GM19438 (cell line): ENCODE data around the gene OLFM2.
"Not testable (repeated sequence)": the region's sequence is repeated elsewhere in the genome, so short reads cannot be mapped to it uniquely, and the experiment has no call there.

ENCODE experiments used
- ATAC-seq: cut with Tn5 transposase; IDR thresholded peaks from one replicate; pipeline ENCODE4 v1.9.1; 2021; ENCODE audit warnings: low read depth; ENCODE audit not compliant: unreplicated experiment

The OLFM2 gene

GRCh38 chr19:9839415-9839814, 96.9 kb downstream of the OLFM2 start:
- ATAC-seq, result no peak

DNA sequence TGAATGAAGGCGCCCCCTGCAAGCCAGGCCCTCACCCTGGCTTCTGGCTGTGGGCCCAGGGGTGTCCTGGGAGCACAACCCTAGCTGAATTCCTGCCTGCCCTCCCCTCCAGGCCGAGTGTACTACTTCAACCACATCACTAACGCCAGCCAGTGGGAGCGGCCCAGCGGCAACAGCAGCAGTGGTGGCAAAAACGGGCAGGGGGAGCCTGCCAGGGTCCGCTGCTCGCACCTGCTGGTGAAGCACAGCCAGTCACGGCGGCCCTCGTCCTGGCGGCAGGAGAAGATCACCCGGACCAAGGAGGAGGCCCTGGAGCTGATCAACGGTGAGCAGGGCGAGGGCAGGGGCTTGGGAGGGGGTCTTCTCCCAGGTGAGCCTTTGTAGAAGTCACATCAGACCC, 98.0 kb downstream of the OLFM2 start:
- ATAC-seq, result no peak

- no peak for ATAC-seq
Measured at GRCh38 chr19:9836021-9836420, 100.3 kb downstream of the OLFM2 start.

- peak; percentile 3 for ATAC-seq
Measured at GRCh38 chr19:9835507-9835949, 100.8 kb downstream of the OLFM2 start.

DNA sequence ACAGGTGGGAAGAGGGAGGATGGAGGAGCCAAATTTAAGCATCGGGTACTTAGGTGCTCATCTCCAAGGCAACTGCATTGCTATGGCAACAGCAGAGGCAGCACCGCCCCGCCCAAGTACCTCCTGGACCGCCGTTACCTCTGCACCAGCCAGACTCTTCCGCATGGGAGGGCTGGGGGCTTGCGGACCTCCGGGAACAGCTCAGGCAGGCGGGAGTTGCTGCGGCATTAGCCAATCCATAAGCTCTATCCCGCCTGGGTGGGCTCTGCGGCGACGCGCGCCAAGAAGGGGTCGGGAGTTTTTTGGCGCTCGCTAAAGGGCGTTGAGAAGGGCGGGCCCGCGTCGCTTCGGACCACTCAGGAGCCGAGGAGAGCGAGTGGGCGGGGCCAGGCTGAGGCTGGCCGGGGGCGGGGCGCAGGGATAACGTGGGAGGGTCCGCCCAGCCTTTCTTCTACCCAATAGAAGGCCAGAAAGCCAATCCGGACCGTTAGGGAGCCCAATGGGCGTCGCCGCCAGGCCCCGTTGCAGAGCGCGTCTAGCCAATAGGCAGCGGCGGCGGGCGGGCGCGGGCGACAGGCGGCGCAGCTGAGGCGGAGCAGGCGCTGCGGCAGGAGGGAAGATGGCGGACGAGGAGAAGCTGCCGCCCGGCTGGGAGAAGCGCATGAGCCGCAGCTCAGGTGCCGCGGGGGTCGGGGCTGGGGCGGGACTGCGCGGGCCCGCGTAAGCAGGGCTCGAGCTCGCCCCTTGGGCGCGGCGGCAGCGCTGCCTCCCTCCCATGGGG, 101.4 kb downstream of the OLFM2 start, which contains the start of gene PIN1:
Gene PIN1 (plus strand): TSS at position 593 of the 781 bp plus-strand sequence. CDS start 27 bp downstream, at position 620.
- peak; percentile 90 for ATAC-seq

DNA sequence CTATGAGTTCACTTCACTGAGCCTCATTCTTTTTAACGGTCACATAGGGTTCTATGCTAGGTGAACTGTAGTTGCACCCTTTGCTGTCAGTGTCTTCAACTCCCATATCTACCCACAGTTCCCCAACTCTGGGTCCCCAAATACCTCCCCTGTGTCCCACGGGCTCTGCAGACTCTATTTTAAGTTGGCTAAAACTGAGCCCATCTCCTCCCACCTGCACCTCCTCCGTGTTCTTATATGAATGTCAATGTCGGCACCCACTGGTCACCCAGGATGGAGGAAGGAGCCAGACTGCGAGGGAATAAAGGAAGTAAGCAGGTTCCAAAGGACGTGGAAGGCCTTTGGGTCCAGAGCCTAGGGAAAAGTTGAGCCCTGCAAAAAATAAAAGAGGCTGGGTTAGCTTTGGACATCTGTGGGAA, 102.0 kb downstream of the OLFM2 start:
- ATAC-seq, result no peak

DNA sequence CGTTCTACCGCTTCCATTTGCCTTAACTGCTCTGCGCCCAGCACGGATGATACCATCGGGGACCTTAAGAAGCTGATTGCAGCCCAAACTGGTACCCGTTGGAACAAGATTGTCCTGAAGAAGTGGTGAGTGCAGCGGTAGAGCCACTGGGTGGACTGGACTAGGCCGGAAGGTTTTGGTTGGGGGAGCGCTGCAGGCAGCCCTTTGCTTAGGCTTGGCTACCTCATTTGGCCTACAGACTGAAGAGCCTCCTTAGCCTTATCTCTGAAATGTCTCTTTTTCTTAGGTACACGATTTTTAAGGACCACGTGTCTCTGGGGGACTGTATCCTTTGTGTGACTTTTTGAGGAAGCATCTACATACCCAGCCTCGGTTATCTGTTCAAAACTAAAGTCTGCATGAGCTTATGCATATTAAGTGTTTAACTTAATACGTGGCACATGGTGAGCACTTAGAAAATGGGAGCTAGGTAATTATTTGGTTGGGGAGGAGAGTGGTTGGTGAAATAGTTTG, 107.7 kb downstream of the OLFM2 start:
- ATAC-seq, result no peak

GRCh38 chr19:9827289-9828238, 108.8 kb downstream of the OLFM2 start, which contains the start of gene UBL5:
UBL5 (plus strand) TSS chr19:9827918; CDS start chr19:9828338, 420 bp downstream.
- ATAC-seq, result peak; percentile 84

DNA sequence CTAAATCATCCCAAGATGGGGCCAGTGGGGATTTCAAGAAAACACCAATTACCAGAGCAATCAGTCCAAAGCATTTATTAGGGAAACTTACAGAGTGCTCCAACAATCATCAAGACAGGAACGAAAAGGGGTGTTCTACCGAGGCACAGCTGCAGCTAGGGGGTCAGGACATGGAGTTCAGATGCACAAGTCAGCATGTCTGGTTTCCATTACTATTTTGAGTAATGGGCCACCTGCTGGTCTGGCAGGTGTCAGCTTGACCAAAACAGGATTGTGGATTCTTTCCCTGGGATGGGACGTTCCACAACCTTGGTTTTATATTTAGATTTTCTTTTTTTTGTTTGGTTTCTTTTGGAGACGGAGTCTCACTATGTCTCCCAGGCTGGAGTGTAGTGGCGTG, 112.5 kb downstream of the OLFM2 start:
- no peak for ATAC-seq

DNA sequence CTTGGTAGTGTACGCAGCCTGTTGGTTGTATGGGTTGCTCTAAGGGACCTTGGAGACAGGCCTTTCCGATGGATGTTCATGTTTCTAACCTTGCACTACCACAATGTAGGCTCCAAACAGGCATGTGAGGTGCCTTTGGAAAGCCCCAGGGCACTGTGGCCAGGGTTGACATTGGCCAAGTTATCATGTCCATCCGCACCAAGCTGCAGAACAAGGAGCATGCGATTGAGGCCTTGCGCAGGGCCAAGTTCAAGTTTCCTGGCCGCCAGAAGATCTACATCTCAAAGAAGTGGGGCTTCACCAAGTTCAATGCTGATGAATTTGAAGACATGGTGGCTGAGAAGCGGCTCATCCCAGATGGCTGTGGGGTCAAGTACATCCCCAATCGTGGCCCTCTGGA, 116.3 kb downstream of the OLFM2 start:
- not testable (repeated sequence) for ATAC-seq

DNA sequence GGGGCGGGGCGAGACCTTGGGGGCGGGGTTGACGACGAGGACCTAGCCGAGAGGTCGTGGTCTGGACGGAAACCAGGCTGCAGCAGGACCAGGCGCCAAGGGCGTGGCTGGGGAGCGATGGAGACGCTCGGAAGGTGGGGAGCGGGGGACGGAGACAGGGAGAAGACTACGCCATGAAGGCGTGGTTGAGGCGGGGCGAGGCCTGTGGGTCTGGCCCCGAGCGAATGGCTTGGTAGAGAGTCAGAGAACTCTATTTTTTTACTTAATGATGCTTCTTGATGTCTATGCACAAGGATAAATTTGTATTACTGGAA, 116.8 kb downstream of the OLFM2 start:
- no peak for ATAC-seq

DNA sequence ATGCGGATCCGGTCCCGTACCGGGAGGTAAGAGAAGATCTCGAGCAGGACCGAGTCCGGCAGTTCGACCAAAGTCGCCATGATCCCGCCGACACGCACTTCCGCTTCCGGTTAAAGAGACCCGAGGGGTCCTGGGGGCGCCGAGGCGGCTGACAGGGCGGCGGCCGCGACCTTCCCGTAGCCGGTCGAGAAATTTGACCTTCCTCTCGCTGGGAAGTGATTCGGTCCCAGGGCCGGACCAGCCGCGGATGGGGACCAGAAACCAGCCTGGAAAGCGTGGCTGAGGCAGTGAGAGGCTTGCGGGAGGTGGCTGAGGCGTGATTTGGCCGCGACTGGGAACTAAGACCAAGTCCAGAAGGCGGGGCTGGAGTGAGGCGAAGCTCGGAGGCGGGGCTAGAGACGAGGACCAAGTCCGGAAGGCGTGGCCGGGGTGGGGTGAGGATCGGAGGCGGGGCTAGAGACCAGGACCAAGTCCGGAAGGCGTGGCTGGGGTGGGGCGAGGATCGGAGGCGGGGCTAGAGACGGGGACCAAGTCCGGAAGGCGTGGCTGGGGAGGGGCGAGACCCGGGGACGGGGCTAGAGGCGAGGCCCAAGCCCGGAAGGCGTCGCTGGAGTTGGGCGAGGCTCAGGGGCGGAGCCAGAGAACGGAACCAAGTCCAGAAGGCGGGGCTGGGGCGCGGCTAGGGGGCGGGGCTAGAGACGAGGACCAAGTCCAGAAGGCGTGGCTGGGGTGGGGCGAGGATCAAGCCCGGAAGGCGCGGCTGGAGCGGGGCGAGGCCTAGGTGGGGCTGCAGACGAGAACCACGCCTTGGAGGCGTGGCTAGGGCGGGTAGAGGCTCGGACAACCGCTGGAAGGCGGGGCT, 117.3 kb downstream of the OLFM2 start, which contains the start of gene FBXL12:
Gene FBXL12 (minus strand): TSS at position 346 of the 862 bp plus-strand sequence. CDS start 266 bp downstream, at position 80.
- peak; percentile 89 for ATAC-seq

DNA sequence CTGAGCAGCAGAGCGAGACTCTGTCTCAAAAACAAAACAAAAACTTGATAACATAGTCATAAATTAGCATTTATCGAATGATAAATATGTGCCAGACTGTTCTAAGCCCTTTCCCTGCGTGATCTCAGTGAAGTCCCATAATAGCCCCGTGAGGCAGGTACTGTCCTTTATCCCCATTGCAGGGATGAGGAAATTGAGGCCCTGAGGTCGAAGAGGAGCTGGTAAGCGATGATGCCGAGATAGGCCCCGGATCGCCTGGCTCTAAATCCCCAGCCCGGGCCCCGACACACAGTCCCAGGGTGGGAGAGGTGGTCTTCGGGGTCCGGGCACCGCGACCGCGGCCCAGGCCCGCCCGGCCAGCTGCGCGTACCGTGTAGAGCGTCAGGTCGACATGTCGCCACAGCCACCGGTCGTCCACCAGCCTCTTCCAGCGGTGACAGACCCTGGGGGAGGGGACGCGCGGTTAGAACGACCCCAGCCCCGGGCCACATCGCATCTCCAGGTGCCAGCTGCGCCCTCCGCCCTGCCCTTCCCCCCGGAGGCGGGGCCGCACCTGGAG, 118.1 kb downstream of the OLFM2 start:
- ATAC-seq, result no peak

GRCh38 chr19:9811139-9811538, 125.2 kb downstream of the OLFM2 start:
- ATAC-seq, result no peak

DNA sequence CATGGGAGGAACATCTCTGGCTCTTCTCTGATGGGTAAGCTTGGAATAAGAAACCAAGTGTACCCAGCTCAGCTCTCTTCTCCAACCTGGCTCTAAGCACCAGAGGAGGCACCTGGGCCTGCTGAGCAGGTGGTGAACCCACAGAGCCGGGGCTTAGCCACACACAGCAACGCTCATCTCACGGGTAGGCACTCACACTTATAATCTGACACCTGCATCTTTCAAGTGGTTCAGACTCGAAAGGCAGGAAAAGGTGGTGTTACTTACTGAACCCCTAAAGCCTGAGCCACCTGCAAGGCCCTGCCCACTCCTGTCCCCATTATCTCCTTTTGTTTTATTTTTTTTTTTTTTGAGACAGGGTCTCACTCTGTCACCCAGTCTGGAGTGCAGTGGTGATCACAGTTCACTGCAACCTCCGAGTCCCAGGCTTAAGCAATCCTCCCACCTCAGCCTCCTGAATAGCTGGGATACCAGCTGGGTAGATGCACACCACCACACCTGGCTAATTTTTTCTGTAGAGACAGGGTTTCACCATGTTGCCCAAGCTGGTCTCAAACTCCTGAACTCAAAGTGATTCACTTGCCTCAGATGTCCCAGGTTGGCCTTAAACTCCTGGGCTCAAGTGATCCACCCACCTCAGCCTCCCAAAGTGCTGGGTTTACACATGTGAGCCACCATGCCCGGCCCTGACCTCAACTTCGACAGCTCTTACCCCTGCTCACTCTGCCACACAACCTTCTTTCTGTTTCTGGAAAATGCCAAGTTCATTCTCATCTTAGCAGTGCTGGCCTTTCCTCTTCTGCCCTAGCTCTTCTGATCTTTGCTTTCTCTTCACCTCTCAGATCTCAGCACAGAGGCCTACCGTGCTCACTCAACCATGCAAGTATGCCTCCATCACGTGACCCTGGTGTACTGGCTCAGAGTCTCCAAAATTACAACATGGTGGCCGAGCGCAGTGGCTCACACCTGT, 127.2 kb downstream of the OLFM2 start:
- no peak for ATAC-seq

GRCh38 chr19:9806803-9807202, 129.5 kb downstream of the OLFM2 start:
- ATAC-seq, result no peak
